GM18511 (cell line): ENCODE results near the gene LONP2.
A peak's percentile ranks its signal among the peaks of the same experiment; 100 is the strongest.
"Not testable (repeated sequence)": the region's sequence is repeated elsewhere in the genome, so short reads cannot be mapped to it uniquely, and the experiment has no call there.

Experiments used
- ATAC-seq: cut with Tn5 transposase; IDR thresholded peaks from one replicate; pipeline ENCODE4 v1.9.1; 2021; ENCODE audit warnings: mild to moderate bottlenecking, moderate library complexity; ENCODE audit not compliant: unreplicated experiment

LONP2 gene

GRCh38 chr16:48235556-48236136, 8.5 kb upstream of the LONP2 start:
- no peak for ATAC-seq

- ATAC-seq = no peak
Measured at GRCh38 chr16:48236286-48236685, 7.8 kb upstream of the LONP2 start.

DNA sequence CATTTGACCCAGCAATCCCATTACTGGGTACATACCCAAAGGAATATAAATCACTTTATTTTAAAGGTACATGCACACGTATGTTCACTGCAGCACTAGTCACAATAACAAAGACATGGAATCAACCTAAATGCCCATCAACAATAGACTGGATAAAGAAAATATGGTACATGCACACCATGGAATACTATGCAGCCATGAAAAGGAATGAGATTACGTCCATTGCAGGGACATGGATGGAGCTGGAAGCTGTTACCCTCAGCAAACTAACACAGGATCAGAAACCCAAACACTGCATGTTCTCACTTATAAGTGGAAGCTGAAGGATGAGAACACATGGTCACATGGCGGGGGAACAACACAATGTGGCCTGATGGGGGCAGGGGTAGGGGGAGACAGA, 4.0 kb upstream of the LONP2 start:
- not testable (repeated sequence) for ATAC-seq

DNA sequence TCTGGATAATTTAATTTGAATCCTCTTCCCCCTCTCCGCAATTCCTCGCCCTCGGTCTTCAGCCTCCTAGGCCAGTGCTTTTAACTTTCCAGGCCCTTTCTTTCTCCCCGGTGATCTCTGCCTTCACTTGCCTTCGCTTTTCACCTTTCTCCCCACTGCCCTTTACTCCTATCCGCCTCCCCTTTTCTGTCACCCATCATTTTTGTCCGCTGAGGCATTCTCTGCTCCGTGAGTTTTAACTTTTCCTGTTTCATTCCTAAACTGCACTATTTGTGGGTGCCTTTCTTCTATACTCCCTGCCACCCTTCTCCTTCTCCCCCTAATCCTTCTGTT, 729 bp downstream of the LONP2 start:
- no peak for ATAC-seq

- ATAC-seq = no peak
Measured at GRCh38 chr16:48246066-48246465, 2.0 kb downstream of the LONP2 start.

DNA sequence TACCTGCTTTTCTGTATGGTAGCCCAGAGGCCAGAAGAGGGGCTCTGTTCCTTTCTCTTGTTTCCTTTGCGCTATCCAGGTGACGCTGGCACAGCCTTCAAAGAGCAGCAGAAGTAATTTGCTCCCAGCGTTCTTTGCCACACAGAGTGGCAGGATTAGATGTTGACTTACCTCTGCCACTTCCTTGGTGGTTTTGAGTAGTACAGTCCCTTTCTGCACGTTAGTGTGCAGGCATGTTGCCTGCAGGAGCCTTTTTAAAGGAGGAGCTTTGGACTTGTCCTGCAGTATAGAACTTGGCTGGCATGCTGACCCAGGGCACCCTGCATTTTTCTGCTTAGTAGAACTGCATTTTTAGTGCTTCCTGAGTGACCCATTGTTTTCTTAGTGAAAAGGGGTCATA, 3.2 kb downstream of the LONP2 start, which contains the start of gene ABCC11:
ABCC11 (minus strand) TSS at position 229 of the 400 bp plus-strand sequence. CDS start 15,618 bp downstream, outside the sequence.
- ATAC-seq = no peak

GRCh38 chr16:48250520-48251278, 6.6 kb downstream of the LONP2 start:
- no peak for ATAC-seq

GRCh38 chr16:48252013-48252412, 7.9 kb downstream of the LONP2 start:
- ATAC-seq = no peak

DNA sequence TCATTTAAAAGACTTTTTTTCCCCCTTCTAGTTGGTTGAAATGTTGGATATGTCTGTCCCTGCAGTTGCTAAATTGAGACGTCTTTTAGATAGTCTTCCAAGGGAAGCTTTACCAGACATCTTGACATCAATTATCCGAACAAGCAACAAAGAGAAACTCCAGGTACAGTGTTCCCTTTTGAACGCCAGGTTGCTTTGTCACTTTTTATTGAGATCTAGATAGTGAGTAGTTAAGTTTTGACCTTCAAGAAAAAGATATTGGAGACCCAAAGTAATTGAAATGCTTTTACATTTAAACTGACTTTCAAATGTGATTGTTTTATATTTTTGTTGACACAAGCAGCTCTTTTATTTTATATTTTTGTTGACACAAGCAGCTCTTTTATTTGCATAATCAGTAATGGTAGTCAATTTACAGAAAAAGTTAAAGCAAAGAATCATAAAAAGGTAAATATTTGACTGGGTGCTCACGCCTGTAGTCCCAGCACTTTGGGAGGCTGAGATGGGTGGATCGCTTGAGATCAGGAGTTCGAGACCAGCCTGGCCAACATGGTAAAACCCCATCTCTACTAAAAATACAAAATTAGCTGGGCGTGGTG, 12.6 kb downstream of the LONP2 start:
- no peak for ATAC-seq

DNA sequence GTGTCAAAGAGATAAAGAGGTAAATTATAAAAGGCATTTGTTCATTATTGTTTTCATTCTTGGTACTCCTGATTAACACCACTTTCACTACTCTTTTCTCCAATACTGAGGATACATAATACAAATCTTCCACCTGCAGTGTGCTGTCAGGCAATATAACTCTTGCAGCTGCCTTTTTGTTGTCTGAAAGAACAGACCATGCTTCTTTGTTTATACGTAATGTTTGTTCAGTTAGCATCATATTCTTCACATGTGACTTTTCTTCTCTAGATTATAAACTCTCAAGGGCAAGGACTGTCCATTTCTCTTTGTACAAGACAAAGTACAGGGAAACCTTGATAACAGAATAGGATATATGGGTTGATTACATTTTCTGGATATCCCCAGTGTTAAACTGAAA, 17.5 kb downstream of the LONP2 start:
- no peak for ATAC-seq

DNA sequence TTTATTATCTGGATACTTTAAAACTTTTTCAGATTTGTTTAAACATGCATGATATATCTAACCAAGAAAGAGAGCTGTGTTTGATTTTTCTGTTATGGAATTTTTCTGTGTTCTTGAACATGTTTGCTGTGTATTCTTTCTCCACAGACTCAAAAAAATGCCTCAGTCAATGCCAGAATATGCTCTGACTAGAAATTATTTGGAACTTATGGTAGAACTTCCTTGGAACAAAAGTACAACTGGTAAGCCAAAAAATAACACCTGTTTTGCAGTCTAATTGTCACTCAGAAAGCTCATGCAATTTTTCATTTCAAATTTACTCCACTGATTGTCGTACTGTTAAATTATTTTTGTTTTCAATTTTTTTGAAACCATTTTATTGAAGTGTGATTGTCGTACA, 18.5 kb downstream of the LONP2 start:
- no peak for ATAC-seq

DNA sequence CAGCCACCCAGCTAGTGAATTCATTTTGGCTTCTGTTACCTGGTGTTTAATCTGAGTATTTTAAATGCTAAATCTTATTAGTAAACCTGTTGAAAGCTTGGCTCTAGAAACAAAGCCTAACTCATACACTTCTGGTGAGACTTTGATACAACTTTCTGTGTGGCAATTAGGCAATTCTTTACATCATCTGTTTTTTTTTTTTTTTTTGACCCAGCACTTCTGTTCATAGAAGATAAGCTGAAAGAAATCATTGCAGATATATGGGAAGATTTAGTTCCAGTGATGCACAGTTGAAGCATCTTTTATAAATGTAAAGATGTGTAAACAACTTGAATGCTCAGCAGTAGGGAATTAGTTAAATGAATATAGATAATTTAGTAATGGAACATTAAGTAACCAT, 24.9 kb downstream of the LONP2 start:
- no peak for ATAC-seq

- ATAC-seq = no peak
Measured at GRCh38 chr16:48271728-48272127, 27.6 kb downstream of the LONP2 start.

- no peak for ATAC-seq
Measured at GRCh38 chr16:48272837-48273421, 28.8 kb downstream of the LONP2 start.

DNA sequence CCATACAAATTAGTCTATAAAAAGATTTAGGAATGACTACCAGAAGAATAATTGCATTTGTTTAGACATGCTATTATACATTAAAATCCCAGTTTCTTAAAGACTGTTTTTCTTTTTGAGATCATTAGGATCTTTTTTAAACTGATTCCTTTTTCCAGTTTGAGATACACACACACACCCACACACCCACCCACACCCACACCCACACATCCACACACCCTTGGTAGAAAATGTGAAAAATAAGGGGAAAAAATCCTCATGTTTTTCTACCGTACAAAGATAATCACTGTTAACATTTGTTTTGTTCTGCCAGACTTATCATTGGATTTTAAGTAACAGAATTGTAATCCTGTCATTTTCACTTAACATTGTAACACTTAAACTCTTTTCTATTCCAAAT, 30.4 kb downstream of the LONP2 start:
- no peak for ATAC-seq

DNA sequence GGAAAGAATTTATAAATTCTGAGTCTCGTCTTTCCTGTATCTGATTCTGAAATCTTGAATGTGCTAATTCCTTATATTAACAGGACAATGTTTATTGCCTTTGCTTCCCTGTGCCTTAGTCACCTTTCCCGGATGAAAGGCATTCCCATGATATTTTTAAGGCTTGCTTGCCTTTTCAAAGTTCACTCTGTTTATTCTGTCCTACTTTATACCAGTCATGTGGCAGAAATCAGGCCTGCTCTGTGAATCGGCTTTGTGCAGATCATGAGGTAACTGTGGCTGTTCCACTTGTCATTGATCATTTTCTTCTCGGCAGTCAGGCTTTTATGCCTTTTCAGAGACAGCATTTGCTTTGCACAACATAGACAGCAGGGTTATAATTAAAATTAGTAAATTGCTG, 32.0 kb downstream of the LONP2 start:
- no peak for ATAC-seq

DNA sequence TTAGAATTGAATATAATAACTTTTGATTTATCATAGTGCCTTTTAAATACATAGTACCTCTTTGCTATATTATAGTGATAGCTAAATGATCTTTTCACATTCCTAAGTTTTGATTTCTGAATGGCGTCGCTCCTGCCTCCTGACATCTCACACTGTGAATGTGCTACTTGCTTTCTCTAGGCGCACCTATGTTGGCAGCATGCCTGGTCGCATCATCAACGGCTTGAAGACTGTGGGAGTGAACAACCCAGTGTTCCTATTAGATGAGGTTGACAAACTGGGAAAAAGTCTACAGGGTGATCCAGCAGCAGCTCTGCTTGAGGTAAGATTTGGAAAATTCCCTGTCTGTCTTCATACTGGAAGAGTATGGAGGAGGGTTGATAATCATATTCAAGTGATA, 33.1 kb downstream of the LONP2 start:
- ATAC-seq = no peak

GRCh38 chr16:48279199-48279598, 35.1 kb downstream of the LONP2 start:
- no peak for ATAC-seq

DNA sequence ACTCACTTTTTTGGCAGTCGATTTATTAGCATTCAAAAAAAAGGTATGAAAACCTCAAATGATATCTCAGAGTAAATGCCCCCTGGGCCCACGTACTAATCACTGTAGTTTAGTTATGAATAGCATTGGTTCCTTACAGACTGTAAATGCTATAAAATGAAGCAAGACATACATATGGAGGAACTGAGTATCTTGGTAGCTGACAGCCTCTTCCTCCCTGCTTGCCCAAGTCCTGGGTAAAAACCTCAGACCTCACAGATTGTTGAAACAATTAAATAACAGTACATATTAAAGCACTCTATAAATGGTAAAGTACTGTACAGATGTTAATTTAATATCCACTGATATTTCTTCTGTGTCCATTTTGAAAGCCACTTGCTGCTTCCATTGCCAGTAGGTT, 36.4 kb downstream of the LONP2 start:
- ATAC-seq = no peak

DNA sequence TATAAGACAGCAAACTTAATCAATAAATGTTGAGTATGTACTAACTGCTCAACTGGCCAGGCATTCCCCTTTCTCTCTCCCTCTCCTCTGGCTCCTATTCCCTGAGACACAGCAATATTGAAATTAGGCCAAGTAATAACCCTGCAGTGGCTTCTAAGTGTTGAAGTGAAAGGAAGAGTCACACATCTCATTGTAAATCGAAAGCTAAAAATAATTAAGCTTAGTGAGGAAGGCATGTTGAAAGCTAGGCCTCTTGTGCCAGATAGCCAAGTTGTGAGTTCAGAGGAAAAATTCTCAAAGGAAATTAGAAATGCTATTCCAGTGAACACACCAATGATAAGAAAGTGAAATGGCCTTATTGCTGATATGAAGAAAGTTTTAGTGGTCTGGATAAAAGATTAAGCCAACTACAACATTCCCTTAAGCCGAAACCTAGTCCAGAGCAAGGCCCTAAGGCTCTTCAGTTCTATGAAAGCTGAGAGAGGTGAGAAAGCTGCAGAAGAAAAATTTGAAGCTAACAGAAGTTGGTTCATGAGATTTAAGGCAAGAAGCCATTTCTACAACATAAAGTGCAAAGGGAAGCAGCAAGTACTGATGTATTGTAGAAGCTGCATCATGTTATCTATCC, 38.6 kb downstream of the LONP2 start:
- no peak for ATAC-seq

DNA sequence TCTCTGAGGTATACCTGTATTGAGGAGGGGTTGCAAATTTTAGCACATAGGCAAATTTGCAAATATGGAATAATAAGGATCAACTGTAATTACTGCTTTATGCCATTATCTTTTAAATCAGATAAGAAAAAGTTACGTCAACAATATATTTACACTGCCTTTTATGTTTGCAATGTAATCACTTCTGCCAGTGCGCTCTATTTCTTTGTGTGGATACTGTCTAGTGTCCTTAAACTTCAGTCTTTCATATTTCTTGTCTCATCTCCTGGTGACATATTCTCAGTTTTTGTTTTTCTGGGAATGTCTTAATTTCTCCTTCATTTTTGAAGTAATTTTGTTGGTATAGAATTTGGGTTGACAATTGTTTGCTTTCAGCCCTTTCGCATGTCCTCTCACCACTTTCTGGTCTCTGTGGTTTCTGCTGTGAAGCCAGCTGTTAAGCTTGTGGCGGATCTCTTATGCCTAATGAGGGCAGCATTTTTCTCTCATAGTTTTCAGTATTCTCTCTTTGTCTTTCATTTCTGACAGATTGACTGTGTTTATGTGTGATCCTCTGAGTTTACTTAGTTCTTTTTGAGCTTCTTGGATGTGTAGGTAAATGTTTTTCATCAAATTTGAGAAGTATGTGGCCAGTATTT, 40.8 kb downstream of the LONP2 start:
- peak; percentile 50 for ATAC-seq
